KOPT-K1 (cell line): ENCODE data around the gene FRRS1L.

Source experiments
- H3K27ac ChIP-seq: fragments of 200-600 bp; sonication (generic); 2 replicates; pipeline ENCODE4 v1.5.1; 2016; ENCODE audit warnings: antibody characterized with exemption, mild to moderate bottlenecking, low read depth, low read length; ENCODE audit not compliant: poor library complexity, severe bottlenecking
- H3K36me3 ChIP-seq: fragments of 200-600 bp; sonication (generic); 2 replicates; pipeline ENCODE4 v1.5.1; 2017; ENCODE audit warnings: antibody characterized with exemption, mild to moderate bottlenecking, low read length, moderate library complexity; ENCODE audit not compliant: insufficient read depth
- H3K9me3 ChIP-seq: fragments of 200-600 bp; sonication (generic); 2 replicates; pipeline ENCODE4 v1.5.1; 2017; ENCODE audit warnings: antibody characterized with exemption, low read length, mild to moderate bottlenecking; ENCODE audit not compliant: insufficient read depth, poor library complexity, severe bottlenecking

Gene FRRS1L

DNA sequence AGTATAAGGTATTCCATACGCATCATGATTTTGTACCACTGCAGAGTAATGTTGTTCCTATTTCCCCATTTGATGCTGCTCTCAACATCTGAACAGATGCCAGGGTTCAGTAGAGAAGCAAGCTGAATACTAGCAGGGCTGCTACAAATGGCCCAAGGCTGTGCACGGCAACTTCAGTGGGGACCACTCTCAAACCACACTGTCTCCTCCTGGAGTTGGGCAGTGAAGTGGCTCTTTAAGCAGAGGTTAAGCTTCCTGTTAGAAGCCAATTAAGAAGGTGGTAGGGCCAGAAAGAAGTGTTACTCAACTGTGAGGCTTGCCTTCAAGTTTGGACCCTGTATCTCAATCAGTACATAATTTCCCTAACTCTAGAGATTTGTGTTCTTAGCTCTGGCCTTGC lies 79.3 kb downstream of the FRRS1L start:
- Histone ChIP-seq H3K27ac (no peak overlapping the region), H3K36me3 (peaks cover 93% of the 10 kb centered on the region), H3K9me3 (no peaks in the 10 kb centered on the region)

- no peaks in the 10 kb centered on the region for H3K9me3 ChIP-seq
- peaks cover 94% of the 10 kb centered on the region for H3K36me3 ChIP-seq
- no peak overlapping the region for H3K27ac ChIP-seq
Measured at GRCh38 chr9:109086221-109086620, 80.8 kb downstream of the FRRS1L start.

DNA sequence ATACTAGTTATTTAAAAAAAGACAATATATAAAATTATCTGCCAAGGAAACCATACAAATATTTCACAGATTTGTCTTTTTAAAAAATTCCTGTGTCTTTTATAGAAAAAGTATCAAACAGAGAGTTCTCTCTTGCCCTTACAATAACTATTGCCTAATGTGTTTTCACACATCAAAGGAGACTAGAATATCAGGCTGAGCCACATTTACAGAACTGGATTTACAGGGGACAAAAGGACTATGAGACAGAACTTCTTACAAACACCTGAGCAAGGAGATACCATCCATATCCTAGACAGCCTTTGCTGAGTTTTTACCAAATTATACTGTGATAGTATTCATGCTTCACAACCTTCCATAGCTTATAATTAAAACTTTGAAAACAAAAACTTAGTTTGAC lies 81.5 kb downstream of the FRRS1L start:
- Histone ChIP-seq H3K9me3 (no peaks in the 10 kb centered on the region), H3K27ac (no peak overlapping the region), H3K36me3 (peaks cover 94% of the 10 kb centered on the region)

DNA sequence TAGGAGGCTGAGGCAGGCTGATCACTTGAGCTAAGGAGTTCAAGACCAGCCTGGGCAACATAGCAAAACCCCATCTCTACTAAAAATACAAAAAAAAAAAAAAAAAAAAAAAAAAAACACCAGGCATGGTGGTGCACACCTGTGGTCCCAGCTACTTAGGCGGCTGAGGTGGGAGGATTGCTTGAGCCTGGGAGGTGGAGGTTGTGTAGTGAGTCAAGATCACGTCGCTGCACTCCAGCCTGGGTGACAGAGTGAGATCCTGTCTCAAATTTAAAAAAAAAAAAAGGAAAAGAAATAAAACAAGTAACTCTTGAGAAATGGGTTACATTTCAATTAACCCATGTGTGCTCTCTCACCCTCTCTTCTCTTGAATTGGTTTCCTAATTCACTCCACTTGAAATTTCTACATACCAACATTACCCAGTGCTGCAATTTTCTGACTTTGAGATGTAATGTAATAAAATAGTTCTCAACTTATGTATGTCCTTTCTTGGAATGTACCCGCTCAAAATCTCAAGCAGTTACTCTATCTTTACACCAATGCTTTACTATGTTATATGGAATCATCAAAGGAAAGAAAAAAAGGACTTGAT lies 83.1 kb downstream of the FRRS1L start:
- Histone ChIP-seq H3K36me3 (peaks cover 94% of the 10 kb centered on the region), H3K9me3 (no peaks in the 10 kb centered on the region), H3K27ac (no peak overlapping the region)

DNA sequence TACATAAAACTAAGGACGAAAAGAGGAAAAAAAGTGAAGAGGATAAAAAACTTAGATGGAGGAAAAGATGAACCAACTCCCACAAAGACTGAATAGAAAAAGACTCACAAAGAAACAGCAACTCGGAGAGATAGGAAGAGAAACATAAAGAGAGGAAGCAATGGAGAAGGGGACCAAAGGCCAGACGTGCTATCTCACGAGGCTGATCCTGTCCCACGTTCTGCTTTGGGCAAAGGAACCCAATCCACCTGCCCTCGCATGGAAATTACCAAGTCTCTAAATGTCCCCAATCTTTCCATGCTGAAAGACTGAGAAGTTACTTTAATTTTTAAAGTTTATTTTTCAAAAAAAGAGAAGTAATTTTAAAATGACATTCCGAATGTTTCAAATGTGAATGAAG lies 83.9 kb downstream of the FRRS1L start:
- Histone ChIP-seq H3K9me3 (no peaks in the 10 kb centered on the region), H3K27ac (no peak overlapping the region), H3K36me3 (peaks cover 94% of the 10 kb centered on the region)

DNA sequence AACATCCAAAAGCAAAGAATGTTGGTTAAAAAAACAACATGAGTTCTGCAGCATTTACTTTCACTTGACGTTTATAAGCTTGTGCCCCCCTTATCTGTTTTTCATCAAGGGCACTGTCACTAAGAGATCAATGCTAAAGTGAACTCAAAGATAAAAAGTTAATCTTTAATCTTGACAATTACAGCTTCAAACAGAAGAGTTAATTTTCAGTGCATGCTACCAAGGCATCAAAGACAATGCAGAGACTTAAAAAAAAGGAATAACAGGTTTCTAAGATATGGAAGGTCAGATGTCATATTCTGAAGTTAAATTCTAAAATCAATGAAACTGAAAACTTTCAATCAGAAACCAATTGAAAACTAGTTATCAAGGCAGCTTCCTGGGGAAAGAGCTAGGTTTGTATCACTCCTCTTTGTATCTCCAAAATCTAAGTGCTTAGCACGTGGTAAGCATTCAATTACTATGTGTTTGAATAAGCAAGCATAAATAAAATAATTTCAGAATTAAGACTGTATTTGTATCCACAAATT lies 84.9 kb downstream of the FRRS1L start:
- Histone ChIP-seq H3K27ac (no peak overlapping the region), H3K9me3 (no peaks in the 10 kb centered on the region), H3K36me3 (peaks cover 94% of the 10 kb centered on the region)
